Gastroesophageal sphincter (tissue), 3 donors: ENCODE results near the gene WDR45B.

Experiments
- CTCF ChIP-seq, 4 experiments: fragments of 200-600 bp in 2 of 4; fragments of 450-650 bp in 2 of 4; sonication (generic) in 1 of 4; IDR thresholded peaks; one replicate each; pipeline ENCODE4 v1.5.1; 2017 to 2019; ENCODE audit warnings: antibody characterized with exemption in 4 of 4, mild to moderate bottlenecking in 2 of 4, moderate library complexity in 2 of 4
- EP300 ChIP-seq: sonication (generic); formaldehyde crosslinking; IDR thresholded peaks from one replicate; pipeline ENCODE4 v1.6.1; 2017; ENCODE audit warnings: antibody characterized with exemption, mild to moderate bottlenecking
- POLR2A ChIP-seq, 2 donors: fragments of 450-650 bp; IDR thresholded peaks; one replicate each; pipeline ENCODE4 v1.6.1; 2017; ENCODE audit warnings: antibody characterized with exemption in 2 of 2, mild to moderate bottlenecking in 2 of 2, moderate library complexity in 1 of 2
- POLR2AphosphoS5 ChIP-seq: sonication (generic); formaldehyde crosslinking; IDR thresholded peaks from one replicate; pipeline ENCODE4 v1.6.1; 2017; ENCODE audit warnings: antibody characterized with exemption

- TF ChIP-seq POLR2A (IDR thresholded peaks at IDR 0.05) (no peak), CTCF (IDR thresholded peaks at IDR 0.05) (no peak), POLR2AphosphoS5 (no peak), EP300 (no peak)
Measured at GRCh38 chr17:82623707-82624106, 24.5 kb downstream of the WDR45B start.
